Fibroblast of skin of right biceps (primary cell): ENCODE measurements around the gene CLTCL1.
"Not testable (repeated sequence)": the region's sequence is repeated elsewhere in the genome, so short reads cannot be mapped to it uniquely, and the experiment has no call there.

ENCODE experiments used
- DNase-seq: peaks from one replicate; pipeline ENCODE4 v3.0.0-alpha.2; 2013

The CLTCL1 gene

DNA sequence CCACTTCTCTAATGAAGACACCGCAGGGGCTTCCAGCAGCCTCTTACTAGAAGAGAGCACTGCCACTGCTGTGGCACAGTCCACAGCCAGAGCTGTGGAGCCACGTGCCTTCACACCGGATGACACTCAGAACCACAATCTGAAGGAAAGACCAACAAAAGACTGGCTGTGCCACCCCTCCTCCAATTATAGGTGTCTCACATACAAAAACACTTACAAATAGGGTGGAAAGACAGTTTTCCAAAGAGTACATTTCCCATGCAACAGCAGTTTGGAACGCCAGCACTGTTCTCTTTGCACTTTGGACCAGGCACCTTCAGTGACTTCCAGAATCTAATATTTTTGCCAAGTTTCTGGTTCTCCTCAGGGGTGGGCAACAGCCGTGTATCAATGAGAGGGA, 74.9 kb downstream of the CLTCL1 start:
- no peak for DNase-seq

- no peak for DNase-seq
Measured at GRCh38 chr22:19215360-19215759, 76.2 kb downstream of the CLTCL1 start.

DNA sequence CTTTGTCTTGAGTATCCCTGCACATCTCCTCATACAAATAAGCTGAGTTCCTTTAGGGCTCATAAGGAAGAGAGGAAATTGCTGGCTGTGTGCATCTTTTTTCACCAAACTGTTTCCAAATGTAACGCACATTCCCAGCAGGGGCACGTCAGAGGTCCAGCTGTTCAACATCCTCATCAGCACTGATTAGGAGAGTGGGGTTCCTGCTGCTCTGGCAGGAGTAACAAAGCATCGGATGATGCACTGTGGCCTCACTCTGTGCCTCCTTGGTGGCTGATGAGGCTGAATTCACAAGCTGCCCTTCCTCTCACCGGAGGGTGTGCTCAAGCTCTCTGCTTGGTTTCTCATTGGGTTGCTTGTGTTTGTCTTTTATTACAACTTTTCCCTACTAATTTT, 77.4 kb downstream of the CLTCL1 start:
- DNase-seq = peak; percentile 22

DNA sequence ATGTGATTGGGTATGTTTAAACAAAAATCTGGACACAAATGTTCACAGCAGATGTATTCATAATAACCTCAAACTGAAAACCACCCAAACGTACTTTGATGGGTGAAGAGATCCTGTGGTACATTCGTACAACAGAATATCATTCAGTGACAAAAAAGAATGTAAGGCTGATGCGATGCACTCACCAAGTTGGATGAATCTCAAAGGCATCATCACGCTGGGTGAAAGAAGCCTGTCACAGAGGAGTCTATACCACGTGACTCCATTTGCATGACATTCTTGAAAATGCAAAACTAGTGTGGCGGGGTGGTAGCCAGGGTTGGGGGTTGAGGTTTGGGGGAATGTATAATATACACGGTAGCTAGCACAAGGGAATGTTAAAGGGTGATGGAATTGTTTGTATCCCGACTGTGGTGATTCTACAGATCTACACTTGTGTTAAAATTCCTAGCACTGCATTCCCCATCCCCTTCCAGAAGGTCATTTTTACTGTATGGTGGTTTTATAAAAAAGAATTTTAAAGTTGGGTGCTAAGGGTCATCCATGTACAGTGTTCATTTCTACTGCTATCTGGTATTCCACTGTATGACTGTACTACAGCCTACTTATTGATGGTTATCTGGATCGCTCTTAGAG, 78.0 kb downstream of the CLTCL1 start:
- DNase-seq = peak; percentile 32

DNA sequence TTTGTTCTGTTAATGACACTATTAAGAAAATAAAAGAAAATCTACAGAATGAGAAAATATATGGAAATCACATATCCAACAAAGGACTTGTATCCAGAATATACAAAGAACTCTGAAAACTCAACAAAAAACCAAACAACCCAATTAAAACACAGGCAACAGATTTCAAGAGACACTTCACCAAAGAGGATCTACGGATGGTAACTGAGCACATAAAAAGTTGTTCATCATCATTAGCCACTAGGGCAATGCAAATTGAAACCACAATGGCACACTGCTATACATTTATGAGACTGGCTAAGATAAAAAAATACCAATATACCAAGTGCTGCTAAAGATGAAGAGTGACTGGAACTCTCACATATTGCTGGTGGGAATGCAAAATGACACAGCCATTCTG, 78.5 kb downstream of the CLTCL1 start:
- no peak for DNase-seq

GRCh38 chr22:19212302-19212870, 79.1 kb downstream of the CLTCL1 start:
- DNase-seq = no peak

GRCh38 chr22:19210188-19210587, 81.3 kb downstream of the CLTCL1 start:
- DNase-seq = no peak

DNA sequence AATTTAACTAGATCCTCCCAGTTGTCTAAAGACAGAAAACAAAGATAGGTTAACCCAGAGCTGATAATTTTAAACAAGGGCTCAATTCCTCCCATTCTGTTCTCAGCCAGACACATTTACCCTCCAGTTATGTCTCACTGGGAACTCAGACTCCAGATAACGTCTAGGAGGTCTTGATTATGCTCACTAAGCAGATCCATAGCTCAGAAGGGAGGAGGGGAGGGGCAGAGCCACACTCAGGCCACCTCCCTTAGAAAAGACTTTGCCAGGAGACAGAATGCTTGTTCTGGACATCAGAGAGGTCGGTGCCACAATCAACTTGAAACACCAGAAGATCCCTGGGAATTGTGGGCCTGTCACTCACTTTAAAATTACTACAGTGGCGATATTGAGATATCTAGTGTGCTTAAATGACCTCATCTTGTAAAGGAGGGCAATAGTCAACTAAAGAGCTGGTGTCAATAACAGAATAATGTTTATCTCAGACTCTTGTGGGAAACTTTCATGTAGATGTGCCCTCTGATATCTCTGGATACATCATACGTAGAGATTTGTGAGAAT, 83.2 kb downstream of the CLTCL1 start:
- no peak for DNase-seq

DNA sequence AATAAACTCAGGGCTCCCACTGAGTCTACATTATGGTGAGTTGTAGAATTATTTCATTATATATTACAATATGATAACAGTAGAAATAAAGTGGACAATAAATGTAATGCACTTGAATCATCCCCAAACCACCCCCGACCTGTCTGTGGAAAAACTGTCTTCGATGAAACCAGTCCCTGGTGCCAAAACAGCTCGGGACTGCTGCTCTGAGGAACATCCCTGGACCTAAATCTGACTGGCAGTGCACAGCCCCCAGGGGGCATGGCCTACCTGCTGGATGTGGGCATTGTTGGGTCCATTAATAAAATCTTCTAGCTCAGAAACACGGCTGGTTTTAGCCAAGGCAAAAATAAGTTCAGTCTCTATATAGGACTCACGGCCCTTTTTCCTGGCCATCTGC, 83.6 kb downstream of the CLTCL1 start:
- DNase-seq = no peak

- DNase-seq = no peak
Measured at GRCh38 chr22:19207401-19207808, 84.1 kb downstream of the CLTCL1 start.

DNA sequence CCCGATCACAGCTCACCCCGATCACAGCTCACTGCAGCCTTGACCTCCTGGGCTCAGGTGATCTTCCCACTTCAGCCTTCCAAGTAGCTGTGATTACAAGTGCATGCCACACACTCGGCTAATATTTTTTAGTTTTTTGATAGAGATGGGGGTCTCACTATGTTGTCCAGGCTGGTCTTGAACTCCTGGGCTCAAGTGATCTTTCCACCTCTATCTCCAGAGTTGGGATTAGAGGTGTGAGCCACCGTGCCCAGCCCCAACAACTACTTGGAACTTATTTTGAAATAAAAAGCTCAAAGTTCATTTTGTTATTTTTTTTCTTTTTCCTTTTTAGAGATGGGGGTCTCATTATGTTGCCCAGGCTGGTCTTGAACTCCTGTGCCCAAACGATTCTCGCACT, 85.2 kb downstream of the CLTCL1 start:
- no peak for DNase-seq

DNA sequence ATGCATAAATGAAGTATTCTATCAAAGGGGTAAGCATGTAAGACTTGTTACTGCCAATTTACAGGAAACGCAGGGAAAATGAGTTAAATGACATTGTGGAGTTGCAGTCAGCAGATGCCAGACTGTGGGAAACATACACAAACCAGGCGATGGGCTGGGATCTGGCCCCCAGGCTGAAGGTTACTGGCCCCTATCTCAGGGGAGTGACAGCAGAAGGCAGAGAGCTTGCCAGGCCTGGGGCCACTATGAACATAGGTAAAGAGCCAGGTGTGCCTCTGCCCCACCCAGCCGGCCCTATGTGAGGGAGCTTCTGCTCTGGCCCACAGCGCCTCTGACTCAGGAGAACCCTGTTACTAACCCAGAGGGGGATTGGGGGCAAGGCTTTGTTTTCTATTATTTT, 86.9 kb downstream of the CLTCL1 start:
- DNase-seq = no peak

DNA sequence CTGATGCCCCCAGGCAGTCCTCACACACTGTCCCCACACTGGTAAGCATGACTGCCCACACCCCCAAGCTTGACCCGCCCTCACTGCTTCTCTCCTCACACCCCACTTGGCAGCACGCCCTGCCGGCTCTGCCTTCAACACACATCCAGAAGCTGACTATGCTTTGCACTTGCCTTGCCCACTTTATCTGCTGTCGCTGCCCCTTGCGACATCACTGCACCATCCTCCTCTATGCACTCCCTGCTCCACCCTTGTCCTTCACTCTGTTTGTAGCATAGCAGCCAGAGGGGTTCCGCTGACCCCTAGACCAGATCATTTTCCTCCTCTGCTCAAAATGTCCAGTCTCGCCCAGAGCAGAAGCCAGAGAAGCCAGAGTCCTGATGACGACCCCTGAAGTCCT, 87.7 kb downstream of the CLTCL1 start:
- no peak for DNase-seq

DNA sequence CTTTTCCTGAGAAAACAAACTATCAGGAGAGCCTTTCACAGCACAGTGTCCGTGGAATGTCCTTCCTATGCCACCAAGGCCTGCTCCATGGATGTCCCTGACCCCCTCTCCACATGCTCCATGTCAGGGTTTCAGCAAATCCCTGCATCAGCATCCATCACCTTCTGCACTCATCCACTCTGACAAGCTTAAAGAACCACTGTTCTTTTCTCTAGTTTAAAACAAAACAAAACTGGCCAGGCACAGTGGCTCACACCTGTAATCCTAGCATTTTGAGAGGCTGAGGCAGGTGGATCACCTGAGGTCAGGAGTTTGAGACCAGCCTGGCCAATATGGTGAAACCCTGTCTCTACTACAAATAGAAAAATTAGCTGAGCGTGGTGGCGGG, 88.7 kb downstream of the CLTCL1 start:
- not testable (repeated sequence) for DNase-seq

- DNase-seq = no peak
Measured at GRCh38 chr22:19201869-19202798, 89.4 kb downstream of the CLTCL1 start.

DNA sequence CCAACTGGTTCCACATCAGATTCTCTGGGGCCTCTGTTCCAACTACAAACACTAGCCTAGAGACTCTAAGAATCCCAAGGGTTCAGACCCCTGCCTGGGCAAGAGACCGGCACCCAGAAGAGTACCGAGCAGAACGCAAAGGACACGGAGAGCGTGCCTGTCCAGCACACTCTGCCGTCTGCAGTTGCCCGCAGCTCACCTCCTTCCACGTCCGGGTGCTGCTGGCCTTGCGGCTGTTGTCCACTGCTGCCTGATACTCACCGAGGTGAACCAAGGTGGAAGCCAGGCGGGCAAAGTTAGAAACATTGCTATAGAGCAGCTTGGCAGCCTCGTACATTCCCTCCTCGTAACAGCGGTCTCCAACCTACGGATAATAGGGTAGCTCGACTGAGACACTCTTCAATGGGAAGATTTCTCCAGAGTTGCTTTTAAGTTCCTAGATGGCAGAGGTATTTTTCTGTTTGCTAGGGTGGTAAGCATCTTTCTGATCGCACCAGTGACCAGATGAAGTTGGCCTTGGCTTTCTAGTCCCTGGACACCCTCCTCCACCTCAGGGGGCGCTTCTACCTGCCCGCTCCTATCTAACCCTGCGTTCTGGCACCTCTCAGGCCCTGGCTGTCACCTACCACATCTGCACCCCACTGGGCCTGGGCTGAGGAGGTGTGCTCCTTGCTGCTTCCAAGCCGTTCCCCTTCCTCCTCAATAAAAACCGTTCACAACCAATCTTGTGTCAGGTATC, 90.2 kb downstream of the CLTCL1 start:
- no peak for DNase-seq

DNA sequence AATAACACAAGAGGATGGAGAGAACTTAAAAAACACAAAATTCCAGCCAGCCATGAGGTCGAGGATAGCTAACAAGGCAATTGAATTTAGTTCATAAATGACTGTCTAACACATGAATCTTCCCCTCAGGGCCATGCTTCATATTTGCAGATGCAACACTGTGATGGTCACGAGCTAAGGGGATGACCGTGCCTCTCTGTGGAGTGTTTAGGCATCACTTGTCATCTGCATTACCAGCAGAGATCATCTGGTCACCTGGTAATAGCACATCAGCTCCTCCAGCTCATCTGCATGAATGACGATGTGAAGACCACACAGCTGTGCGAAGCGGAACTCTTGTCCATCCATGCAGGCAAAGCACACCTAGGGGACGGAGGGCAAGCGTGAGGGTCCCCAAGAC, 92.0 kb downstream of the CLTCL1 start:
- no peak for DNase-seq

DNA sequence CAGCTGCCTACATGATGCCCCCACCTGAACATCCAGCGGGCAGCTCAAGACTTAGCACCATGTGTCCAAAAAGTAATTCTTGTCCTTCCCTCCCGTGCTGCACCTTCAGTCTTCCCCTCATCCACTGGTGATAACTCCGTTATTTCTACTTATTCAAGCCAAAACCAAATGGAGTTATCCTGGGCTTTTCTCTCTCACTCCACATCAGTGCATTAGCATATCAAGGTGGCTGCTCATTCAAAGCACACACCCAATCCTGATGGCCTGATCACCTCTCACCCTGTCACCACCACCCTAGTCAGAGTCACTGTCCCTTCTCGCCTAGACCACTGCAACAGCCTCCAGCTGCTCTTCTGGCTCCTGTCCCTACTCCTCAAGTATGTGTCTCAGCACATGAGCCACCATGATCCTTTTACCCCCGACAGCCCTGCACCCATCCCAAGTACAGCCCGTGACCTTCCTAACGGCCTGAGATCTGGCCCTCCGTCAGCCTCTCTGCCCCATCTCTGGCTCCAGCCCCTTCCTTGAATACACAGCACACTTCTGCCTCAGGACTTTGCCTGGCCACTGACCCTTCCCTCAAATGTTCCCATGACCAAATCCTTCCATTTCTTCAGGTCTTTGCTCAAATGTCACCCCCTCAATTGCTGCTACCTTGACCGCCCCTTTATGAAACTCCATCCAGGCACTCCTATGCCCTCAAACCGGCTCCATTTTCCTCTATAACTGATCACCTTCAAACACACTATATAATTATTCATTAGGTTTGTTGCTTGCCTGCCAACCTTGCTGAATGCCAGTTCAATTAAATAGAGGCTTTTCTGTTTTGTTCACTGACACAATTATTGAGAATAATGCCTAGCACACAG, 93.3 kb downstream of the CLTCL1 start:
- DNase-seq = no peak

DNA sequence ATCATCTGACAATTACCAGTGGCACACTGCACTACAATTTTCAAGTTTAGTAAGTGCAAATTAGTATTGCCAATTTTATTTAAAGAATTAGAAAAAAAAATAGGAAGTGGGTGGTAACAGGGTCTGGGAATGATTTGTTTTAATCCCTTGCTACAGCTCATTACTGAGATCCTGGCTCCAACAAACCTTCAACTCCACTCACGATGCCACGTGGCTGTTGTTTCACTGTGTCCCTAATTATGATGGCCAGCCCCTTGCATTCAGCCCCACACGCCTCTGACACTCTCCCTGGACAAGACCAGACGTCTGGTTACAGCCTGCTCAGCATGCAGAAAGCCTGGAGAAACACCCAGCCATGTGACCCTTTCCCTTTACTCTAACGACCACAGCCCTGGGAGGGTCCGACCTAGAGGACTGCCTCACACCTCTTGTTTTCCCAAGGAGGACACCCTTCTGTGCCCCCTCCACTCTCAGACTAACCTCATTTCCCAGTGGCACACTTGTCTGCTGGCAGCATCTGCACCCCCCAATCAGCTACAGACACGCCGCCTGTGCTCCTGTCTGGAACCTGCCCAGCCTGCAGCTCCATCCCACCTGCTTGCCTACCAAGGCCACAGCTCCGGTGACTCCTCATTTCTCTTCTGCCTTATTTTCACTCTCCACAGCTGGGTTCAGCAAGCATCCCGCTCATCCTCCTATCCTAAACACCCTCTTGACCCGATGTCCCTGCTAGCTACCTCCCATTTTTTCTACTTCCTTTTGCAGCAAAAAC, 94.5 kb downstream of the CLTCL1 start:
- DNase-seq = no peak

DNA sequence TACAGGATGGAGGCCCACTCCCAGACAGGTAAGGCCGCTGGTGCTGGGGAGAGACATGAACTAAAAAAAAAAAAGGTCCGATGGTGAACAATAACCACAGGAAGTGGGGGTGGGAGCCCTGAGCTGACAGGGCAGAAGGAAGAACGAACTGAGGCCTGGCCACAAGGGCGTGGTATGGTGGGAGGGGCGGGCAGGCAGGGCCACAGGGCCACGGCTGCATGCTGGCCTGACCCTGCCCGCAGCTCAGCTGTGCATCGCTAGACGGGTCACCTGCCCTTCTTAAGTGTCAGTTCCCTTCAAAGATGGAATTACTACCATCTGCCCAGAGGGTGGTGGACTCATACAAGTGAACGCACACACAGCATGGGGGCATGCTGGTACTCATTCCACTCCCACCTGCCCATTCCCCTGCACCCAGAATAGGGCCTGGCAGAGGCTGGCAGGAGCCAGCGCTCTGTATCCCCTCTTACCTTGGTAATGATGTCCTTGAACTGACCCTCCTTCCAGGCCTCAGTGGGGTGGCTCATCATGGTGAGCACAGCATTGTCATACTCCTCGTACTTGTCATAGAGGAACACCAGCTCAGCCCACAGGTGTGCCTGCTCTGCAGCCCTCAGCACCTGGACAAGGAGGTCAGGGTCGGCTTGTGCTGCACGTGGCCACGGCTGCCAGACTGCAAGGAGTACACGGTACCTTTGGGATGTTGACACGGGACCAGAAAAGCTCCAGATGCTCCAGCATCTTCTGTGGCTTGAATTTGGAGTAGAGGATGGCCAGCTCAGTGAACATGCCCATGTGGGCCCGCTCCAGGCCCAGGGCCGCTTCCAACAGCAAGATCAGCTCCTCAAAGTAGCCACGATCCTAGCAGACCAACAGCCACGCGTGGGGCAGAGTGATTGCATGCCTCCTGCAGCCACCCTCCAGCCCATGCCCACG, 95.5 kb downstream of the CLTCL1 start:
- no peak for DNase-seq
